Stimulated activated CD4-positive, alpha-beta T cell treated with anti-CD3 and anti-CD28 coated beads, Interleukin-1b, Interleukin-23, amount 100 ng/mL, for 24 hours (primary cell): Measurements from ENCODE around the gene WDR4.
"Not testable (repeated sequence)": the region's sequence is repeated elsewhere in the genome, so short reads cannot be mapped to it uniquely, and the experiment has no call there.

ENCODE experiments used
- DNase-seq, 4 experiments: peaks; one replicate each; pipeline ENCODE4 v3.0.0-alpha.2; 2020; ENCODE audit warnings: low read depth in 4 of 4, low spot score in 1 of 4

WDR4 gene

GRCh38 chr21:42819861-42820615, 59.3 kb downstream of the WDR4 start:
- no peak for DNase-seq

- peak in 1 of 4 experiments; percentile 40 for DNase-seq
These were observed 61.0 kb downstream of the WDR4 start for GRCh38 chr21:42818328-42818749.

- no peak for DNase-seq
These were observed 64.1 kb downstream of the WDR4 start for GRCh38 chr21:42815217-42815616.

GRCh38 chr21:42812528-42813241, 66.7 kb downstream of the WDR4 start:
- DNase-seq = not testable (repeated sequence)

GRCh38 chr21:42811960-42812359, 67.4 kb downstream of the WDR4 start:
- no peak for DNase-seq

GRCh38 chr21:42809577-42810475, 69.5 kb downstream of the WDR4 start:
- DNase-seq = no peak

- no peak for DNase-seq
These were observed 70.2 kb downstream of the WDR4 start for GRCh38 chr21:42809171-42809570.

GRCh38 chr21:42807938-42808613, 71.3 kb downstream of the WDR4 start:
- no peak for DNase-seq

GRCh38 chr21:42807293-42807895, 71.9 kb downstream of the WDR4 start:
- DNase-seq = not testable (repeated sequence)

- DNase-seq = no peak
These were observed 72.7 kb downstream of the WDR4 start for GRCh38 chr21:42806509-42807140.

GRCh38 chr21:42801616-42802015, 77.7 kb downstream of the WDR4 start:
- not testable (repeated sequence) for DNase-seq

- no peak for DNase-seq
These were observed 79.4 kb downstream of the WDR4 start for GRCh38 chr21:42799948-42800347.

GRCh38 chr21:42799516-42799915, 79.8 kb downstream of the WDR4 start:
- peak in 1 of 4 experiments; percentile 11 for DNase-seq
